UCSD-AML1 (cell line): ENCODE measurements around the gene FBLN2.

Experiments used
- DNase-seq: peaks from one replicate; lab custom pipeline; 2025; ENCODE audit not compliant: unreplicated experiment; lab: John Stamatoyannopoulos, UW

The FBLN2 gene

DNA sequence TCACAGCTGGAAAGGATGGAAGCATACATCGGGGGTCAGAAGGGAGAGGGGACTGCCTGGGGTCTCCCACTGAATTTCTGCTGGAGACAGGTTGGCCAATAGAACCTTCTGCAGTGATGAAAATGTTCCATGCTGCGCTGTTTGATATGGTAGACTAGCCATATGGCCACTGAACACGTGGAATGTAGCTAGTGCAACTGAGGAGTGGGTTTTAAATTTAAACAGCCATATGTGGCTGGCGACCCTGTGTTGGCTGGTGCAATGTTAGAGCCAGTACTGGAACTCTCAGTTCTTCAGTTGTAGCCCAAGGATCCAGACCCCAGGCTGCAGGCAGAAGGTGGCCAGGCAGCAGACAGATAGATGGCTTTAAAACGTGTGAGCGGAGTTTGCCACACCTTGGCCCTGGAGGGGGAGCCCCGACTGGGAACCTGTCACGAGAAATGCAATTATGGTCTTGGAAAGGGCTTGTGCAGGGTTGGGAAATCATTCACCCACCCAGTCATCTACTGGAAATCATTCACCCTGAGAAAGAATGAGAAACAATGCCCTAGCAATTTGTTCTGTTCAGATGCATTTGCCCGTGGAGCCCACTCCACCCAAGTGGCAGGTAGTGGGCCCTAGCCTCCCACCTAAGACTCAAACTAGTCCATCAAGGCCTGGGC lies 127.6 kb downstream of the FBLN2 start:
- DNase-seq = no peak

DNA sequence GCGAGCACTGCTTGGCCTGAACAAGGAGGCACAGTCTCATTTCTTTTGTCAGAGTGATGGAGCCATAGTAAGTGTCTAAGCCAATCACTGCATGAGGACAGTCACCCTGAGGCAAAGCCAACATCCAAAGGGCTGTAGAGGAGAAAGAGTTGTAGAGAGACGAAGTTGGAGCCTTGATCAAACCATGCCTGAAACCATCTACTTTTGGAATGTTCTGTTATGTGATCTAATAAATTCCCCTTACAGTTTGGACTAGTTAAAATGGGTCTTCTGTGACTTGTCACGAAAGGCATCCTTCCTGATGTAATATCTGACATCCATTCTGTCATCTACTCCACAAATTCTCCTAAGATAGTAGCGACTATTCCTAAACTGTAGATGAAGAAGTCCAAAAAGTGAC lies 128.3 kb downstream of the FBLN2 start:
- DNase-seq = no peak

DNA sequence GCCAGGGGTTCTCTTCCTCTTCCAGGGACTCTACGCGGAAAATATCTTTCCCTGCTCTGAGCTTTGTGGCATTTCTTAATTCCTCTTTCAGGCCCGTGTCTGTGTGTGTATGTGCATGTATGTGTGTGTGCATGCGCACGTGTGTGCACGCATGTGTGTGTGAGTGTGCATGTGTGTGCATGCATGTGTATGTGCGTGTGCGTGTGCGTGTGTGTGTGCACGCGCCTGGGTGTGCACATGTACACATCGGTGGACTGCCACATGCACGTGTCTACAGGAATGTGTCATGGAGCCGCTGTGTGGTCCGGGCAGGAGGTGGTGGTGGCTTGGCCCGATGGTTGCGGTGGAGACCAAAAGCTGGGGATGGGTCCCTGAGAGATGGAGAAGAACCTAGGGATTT lies 133.0 kb downstream of the FBLN2 start:
- DNase-seq = no peak

DNA sequence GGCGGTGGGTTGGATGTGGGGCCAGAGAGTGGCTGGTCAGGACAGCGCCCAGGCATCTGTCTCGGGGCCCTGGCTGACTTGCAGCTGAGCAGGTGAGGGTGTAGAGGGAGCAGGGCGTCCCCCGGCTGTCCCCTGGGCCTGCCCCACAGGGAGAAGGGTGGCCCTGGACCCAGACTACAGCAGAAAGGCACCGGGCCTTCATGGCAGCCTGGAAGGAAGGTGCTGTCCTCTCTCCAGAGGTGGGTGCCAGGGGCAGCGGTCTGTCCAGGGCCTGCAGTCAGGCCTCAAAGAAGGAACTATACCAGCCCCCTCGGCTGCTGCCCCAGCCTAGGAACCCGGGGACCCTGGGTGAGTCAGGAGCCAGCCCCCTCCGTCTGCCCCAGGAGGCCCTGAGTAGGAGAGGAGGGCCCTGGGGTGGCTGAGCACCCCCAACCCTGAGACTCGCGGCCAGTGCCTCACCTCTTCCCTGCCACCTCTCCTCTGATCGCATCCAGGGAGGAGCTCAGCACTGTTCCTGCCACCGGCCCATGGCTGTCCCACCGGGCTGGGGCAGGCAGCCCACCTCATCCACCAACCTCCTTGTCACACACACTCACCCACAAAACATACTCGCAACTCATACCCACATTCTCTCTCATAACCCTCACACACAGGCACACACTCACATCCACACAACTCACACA lies 133.5 kb downstream of the FBLN2 start:
- DNase-seq = no peak

DNA sequence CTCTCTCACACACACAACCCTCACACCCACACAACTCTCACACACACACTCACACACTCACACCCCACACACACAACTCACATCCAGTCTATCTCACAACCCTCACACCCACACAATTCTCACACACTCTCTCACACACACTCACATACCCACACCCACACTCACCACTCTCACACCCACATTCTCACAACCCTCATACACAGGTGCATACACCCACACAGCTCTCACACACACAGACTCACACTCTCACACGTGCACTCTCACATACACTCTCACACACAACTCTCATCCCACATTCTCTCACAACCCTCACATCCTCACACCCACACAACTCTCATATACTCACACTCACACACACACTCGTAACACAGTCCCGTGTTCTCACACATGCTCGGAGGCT lies 134.4 kb downstream of the FBLN2 start:
- DNase-seq = no peak

DNA sequence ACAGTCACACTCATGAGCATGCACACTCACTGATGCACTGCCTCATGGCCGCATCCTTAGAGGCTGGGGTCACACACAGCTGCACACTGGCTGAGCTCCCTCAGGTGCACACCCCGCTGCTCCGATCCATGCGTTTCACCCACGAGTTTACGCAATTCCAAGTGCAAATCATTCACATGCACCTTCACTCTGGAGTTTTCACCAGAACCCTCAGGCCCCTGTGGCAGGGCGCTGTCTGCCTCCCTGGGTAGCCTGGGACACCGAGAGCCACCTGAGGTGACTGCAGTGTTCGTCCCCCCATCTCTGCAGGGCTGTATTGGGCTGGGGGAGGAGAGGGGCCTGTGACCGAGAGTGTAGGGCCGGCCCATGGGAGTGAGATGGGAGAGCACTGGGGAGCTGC lies 134.8 kb downstream of the FBLN2 start:
- no peak for DNase-seq

DNA sequence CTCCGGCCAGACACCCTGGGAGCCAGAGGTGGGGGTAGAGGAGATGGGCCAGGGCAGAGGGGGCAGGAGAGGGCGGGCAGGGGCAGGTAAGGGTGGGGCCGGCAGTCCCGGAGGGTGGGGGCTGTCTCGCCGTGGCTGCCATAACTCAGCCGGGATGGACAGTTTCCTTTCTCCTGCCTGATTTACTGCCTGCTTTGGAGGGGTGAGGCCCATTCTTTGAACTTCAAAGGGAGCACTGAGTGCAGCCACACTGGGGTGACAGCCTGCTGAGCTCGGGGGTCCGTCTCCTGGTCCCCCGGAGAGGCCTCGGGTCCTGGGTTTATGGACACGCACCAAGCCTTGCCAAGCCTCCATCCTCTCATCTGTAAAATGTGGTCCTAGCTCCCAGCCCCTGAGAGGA lies 135.4 kb downstream of the FBLN2 start:
- no peak for DNase-seq

DNA sequence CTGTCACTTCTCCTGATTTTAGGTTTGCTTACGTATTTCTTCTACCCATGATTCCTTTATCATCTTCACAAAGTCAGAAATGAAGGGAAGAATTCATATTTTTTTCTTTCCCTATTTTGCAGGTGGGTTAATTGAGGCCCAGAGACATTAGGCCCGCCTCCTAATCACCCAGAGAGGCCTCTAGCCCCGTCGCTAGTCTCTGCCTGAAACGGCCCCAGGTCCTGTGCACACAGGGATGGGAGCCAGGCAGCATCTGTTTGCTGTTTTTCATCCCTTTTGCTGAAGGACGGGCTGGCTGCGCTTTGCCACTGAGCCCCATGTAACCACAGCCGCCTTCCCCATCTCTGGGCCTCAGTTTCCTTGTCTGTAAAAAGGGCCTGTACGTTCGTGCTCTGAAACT lies 135.9 kb downstream of the FBLN2 start:
- no peak for DNase-seq

DNA sequence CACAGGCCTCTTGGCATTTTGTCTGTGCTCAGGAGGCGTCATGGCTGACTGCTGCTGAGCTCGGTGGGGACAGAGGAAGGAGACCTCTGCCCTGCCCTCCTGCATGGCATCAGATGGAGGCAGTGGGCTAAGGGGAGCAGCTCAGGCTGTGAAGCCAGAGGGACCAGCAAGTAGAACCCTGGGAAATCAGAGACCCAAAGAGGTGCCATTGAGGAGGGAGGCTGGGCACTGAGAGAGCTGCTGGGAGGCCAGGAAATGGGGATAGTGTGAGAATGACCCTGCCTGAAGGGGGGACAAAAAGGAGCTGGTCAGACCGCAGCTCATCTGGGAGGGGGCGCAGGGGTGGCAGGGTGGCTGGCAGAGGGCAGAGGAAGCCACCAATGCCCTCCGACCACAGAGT lies 136.8 kb downstream of the FBLN2 start:
- no peak for DNase-seq

DNA sequence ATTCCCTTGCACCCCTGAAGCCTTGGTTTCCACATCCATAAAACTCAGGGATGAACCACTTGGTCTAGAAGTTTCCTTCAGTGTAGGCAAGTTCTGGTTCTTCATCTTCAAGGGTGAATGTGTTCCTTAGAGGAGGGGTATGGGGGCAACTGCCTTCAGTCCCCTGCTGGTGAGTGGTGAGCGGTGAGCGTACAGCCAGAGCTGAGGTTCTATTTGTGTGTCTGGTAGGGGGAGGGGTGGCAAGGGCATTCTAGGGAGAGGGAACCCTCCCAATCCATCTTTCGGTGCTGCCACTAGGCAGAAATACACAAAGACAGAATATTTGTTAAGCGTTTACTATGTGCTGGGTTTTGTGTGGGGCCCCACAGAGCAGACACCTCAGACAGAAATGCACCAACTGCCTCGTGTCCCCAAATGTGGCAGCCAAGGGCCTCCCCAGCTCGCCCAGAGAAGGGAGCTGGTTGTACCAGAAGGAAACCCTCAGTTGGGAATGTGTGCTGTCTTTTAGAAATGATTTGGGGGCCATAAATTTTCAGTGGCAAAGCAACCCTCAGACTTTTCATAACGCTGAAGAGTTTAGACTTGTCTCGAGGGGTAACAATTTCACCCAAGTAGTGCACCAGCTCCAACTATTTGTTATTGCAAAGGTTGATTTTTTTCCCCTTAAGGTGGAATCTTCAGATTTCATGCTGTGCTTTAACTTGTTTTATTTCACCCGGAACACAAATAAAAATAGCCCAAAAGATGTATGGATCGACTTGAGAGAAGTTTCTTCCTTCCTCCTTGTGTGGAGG lies 137.6 kb downstream of the FBLN2 start:
- DNase-seq = no peak

DNA sequence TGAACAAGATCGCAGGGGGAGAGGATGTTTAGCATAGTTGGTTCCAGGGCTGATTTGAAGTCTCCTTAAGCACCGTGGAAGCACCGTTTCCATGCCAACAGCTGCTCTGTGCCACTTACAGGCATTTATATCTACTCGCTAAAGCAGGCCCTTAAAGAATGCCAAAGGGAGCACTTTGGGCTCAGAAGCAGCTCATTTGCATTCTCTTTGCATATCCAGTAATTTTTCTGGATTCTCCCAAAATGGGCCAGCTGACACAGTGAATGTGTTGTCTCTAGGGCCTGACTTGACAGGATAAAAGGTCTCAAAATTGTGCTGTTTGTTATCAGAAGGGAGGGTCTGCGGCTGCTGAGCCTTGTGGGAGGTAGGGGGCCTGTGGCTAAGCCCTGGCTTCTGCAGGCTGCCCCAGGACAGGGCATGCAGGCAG lies 138.6 kb downstream of the FBLN2 start:
- DNase-seq = no peak
